MM.1S (cell line): ENCODE measurements around the gene FAM20C.

Experiments
- CTCF ChIP-seq: fragments of 300-600 bp; sonication (generic); IDR thresholded peaks from 2 replicates; pipeline ENCODE4 v1.5.1; 2016; ENCODE audit warnings: antibody characterized with exemption, low read length, mixed read lengths
- EZH2 ChIP-seq: fragments of 300-600 bp; sonication (generic); optimal IDR thresholded peaks from 2 replicates; pipeline ENCODE3; 2017; ENCODE audit warnings: low read depth, mild to moderate bottlenecking, antibody characterized with exemption, low read length, mixed read lengths
- EZH2phosphoT487 ChIP-seq: fragments of 300-600 bp; sonication (generic); IDR thresholded peaks from 2 replicates; pipeline ENCODE4 v1.6.1; 2018; ENCODE audit warnings: antibody characterized with exemption, low read length

GRCh38 chr7:231030-231857 lies 38.9 kb downstream of the FAM20C start:
- TF ChIP-seq CTCF (no peak), EZH2phosphoT487 (no peak), EZH2 (no peak)
